GM18508 (cell line): ENCODE measurements around the gene FOXD2.

Experiments used
- ATAC-seq: cut with Tn5 transposase; IDR thresholded peaks from one replicate; pipeline ENCODE4 v1.9.1; 2021; ENCODE audit warnings: moderate number of reproducible peaks; ENCODE audit not compliant: insufficient read depth, unreplicated experiment

The FOXD2 gene

DNA sequence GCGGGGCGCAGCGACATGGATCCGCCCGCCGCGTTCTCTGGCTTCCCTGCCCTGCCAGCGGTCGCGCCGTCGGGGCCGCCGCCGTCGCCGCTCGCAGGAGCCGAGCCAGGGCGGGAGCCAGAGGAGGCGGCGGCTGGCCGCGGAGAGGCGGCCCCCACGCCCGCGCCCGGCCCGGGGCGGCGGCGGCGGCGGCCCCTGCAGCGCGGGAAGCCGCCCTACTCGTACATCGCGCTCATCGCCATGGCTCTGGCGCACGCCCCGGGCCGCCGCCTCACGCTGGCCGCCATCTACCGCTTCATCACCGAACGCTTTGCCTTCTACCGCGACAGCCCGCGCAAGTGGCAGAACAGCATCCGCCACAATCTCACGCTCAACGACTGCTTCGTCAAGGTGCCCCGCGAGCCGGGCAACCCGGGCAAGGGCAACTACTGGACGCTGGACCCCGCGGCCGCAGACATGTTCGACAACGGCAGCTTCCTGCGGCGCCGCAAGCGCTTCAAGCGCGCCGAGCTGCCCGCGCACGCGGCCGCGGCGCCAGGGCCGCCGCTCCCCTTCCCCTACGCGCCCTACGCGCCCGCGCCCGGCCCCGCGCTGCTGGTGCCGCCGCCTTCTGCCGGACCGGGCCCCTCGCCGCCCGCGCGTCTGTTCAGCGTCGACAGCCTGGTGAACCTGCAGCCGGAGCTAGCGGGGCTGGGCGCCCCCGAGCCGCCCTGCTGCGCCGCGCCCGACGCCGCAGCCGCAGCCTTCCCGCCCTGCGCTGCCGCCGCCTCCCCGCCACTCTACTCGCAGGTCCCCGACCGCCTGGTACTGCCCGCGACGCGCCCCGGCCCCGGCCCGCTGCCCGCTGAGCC lies 21.3 kb upstream of the FOXD2 start:
- ATAC-seq, result no peak

DNA sequence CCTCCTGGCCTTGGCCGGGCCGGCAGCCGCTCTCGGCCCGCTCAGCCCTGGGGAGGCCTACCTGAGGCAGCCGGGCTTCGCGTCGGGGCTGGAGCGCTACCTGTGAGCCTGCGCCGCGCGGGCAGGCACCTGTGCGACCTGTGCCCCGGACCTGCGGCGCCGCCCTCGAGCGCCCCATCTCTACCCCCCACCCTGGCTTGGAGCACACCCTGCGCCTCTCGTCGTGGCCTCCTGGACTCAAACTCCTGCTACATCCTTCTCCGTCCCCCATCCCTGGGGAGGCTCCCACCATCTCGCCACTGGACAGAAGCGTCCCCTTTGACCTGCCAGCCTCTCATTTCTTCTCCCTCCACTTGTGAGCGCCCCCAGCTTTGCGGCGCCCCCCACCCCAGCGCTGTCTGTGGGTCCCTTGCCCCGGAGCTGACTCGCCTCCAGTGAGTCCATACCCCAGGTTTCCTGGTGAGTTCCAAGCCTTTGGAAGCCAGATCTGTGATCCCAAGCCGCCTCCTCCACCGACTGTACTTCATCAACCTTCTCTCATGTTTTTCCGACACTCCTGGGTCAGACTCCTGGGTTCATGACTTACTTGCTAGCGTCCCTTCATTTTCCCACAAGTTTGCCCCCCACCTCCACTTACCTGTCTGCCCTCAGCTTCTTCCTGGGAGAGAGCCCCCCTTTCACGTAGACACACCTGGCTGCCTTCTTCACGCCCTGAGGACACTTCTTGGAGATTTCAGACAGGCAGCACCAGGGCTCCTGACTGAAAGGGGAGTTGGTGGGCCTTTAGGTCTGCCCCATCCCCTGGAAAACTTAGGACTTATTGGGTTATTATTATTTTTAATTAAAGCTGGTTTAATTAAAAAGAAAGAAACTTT lies 20.4 kb upstream of the FOXD2 start:
- ATAC-seq, result no peak

DNA sequence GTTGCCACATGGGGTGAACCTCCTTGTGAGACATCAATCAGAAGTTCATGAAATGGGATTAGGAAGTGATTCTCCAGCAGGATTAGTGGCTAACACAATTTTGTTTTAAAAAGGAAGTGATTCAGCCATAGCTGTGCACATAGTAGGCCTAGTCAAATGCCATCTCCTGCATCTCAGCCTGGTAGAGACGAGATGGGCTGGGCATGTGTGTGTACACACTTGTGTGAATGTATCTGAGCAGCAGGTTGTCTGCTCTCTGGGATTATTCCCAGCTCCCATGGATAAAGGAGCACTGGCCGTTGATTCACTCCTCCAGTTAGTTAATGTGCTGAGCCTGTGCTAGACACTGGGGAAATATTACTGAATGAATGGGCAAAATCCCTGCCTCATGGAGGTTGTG lies 19.7 kb upstream of the FOXD2 start:
- no peak for ATAC-seq

DNA sequence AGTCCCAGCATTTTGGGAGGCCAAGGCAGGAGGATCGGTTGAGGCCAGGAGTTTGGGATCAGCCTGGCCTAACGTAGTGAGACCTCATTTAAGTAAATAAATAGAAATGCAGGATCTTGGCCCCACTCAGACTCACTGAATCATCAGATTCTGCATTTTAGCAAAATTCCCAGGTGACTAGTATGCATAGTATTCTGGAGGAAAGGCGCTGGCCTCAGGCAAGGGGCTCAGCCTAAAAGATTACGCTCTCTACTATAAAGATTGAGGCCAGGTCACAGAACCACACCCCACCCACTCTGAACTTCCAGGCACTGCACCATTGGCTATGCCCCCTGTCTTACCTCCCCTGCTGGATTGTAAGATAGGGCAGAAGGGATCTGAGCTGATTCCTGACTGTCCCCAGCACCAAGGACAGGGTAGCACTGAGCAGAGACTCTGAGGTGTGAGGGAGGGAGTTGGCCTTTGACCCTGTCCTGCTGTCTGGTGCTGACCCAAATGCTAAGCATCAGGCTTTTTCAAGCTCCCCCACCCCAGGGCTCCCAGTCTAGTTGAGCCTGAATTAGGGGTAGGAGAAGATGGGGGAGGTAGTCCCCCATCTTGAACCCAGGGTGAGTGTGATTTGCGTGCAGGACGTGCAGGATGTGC lies 19.0 kb upstream of the FOXD2 start:
- ATAC-seq, result no peak

DNA sequence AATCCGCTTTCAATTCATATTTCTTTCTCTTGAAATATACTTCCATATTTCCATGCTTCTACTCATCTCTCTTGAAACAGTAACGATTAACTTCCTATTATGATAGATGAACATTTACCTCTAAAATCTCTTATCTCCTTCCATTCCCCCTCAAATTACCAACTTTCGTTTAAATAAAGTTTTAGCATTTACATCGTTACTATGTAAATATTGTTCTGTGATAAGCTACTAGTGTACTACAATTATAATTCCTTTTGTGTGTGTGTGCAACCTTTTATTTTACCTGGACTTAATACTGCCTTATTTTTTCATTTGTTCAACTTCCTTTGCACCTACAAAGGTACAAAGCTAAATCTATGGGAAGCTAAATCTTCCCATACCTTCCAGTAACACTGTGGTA lies 17.3 kb upstream of the FOXD2 start:
- ATAC-seq, result no peak

DNA sequence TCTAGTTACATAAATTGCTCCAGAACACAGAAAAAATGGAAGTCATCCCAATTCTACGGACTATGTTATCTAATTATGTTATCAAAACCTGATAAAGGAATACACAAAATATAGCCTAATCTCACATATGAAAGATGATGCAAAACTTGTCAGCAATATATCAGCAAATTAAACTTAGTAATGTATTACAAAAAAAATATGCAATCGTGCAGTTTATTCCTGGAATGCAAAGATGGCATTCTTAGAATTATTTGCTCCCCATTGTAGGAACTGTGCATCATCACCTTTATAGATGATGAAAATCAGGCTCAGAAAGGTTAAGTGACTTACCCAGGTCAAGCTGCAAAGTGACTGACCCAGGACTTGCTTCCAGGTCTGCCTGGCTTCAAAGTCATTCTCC lies 14.0 kb upstream of the FOXD2 start:
- ATAC-seq, result no peak

DNA sequence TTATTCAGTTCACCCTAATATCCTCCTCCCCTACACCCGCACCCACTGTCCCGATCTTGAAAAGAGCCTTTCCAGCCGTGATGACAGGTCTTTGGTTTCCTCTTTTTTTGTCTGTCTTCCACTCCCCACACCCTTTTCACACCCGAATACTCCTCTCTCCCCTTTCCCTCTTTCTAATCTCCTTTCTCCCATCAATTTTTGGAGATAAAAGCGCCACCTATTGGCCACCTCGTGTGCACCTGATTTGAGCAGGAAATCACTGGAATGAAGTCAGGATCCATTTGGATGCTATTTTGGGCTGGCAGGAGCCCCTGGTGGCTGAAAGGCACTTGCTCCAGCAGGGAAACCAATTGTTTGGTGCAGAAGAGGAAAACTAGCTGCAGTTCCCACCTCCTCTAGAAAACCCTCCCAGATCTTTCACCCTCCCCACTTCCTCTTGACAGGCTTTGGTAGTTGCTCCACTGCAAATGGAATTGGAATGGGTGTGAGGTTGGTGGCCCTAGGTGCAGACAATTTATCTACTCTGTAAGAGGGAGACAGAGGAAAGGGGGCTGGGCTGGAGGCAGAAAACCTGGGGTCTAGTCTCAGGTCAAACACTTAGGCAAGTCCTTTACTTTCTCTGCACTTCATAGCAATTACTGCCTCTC lies 13.4 kb upstream of the FOXD2 start:
- no peak for ATAC-seq

DNA sequence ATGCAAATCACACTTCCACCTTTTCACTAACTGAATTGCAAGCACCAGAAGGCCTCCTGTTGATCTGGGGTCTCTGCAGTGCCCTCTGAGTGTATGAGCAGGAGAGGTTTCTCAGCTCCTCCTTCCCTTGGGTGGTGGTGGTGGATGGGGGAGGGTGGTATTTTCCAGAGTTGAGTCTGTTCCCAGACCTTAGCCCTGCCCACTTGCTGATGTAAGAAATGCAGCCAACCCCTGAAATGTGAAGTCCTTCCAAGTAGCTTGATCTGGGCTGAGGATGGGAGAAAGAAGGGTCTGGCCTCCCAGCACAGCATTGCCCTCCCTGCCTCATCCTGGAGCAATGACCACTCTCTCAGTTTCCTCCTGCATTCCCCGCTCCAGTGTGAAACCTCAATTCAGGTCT lies 6.3 kb upstream of the FOXD2 start:
- ATAC-seq, result no peak

DNA sequence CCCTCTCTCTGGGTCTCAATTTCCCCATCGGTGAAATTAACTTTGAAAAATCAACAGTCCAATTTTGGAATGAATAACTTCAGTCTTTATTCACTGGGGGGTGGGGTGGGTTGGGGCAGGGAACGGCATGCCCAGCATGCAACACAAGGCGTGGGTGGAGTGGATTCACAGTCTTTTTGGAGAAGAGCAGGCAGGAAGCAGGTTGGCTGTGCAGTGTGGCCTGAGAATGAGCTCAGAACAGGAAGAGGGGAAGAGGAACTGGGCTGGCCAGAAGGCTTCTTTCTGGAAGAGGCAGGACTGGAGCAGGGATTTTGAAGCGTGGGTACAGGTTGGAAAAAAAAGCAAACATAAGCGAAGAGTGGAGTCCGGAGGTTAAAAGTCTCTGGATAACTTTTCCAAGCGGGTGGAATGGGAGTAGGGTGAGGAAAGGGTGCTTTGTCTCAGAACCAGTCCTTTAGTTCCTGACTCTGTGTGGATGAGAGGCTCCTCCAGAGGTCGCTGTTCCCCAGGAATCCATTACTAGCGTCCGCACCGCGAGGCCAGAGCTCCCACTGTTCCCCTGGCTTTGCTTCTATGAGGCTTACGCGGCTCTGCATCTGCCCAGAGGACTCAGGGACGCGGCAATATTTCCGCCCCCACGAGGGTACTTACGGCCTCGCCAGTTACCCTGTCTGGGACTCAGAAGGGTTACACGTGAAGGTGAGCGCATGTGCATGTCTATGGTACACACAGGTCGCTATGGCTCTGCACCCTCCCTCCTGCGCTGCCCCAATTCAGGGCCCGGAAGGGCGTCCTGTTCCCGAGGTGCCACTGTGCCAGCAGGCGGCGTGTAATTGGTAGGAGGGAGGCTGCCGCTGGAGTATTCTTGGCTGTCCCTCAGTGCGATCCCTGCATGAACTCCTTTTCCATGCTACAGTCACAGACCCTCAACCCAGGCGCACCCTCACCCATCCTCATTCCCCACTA lies 5.5 kb upstream of the FOXD2 start:
- no peak for ATAC-seq

DNA sequence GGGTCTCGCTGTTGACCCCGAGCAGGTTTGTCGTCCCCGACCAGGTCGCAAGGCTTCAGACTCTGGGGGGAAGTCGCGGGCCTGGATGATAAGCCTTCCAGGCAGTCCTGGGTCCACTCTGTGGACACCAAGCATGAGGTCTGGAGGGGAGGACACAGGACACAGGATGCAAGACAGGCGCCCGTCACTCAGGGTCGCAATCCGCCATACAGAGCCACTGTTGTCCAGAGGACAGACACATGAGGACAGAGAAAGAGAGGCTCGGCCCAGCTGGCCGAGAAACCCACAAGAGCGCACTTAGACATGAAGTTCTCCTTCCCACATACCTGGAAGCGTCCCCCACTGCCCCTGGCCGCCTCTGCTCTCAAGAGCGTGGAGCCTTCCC lies 4.8 kb upstream of the FOXD2 start:
- no peak for ATAC-seq

DNA sequence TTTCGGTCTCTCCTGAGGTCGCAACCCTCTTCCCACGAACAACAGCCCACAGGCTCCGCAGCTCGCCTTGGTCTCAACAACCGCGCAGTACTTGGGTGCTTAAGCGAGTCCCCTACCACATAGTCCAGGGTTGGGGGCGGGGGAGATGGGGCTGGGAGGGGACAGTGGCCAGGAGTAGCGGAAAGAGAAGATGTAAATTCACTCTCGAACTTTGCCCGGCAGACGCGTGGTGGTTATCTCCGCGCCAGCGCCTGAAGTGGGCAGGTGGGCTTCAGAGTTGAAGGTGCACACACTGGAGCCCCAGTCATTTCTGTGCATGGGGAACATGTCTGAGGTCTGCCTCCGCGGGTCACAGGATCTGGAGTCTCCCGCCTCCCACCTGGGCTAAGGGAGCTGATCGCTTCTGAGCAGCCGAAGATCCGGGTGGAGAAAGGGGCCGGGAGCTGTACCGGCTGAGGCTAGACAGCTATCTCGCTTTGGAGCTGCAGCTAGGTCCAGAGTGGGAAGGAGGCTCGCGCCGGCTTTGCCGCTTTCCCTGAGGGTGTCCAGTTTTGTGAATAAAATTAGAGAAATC lies 4.3 kb upstream of the FOXD2 start:
- ATAC-seq, result no peak

DNA sequence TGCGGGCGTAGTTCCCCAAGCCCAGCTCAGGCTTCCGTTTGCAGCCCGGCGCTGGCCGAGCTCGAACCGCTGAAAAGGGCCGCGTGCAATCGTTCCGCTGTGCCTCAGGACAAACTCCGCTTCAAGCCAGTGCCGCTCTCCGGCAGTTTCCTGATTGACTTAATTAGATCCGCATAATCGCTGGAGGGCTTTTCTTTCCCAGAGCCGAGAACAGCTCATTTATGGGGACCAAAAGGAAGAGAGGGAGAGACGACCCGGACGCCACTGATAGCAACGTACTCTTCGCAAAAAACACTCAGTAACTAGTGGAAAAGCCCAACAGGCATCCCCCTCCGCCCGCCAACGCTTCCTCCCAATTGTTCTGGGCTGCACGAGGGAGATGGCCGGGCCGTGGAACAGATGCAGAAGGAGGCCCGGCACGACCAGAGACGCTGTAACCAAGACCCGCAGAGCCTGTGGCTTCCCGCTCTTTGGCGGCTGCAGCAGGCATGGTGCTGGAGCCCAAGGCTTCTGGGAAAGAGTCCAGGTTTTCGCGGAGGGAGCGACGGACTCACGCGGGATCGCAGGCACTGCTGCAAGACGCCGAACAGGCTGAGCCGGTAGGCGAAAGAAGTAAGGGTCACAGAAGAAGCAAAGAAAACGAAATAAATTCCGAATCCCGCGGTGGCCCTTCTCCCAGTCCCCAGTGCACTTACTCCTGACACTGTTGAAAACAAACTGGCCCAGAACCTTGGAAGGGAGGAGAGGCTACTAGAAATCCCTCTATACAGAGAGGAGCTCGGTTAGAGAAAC lies 3.6 kb upstream of the FOXD2 start:
- no peak for ATAC-seq

DNA sequence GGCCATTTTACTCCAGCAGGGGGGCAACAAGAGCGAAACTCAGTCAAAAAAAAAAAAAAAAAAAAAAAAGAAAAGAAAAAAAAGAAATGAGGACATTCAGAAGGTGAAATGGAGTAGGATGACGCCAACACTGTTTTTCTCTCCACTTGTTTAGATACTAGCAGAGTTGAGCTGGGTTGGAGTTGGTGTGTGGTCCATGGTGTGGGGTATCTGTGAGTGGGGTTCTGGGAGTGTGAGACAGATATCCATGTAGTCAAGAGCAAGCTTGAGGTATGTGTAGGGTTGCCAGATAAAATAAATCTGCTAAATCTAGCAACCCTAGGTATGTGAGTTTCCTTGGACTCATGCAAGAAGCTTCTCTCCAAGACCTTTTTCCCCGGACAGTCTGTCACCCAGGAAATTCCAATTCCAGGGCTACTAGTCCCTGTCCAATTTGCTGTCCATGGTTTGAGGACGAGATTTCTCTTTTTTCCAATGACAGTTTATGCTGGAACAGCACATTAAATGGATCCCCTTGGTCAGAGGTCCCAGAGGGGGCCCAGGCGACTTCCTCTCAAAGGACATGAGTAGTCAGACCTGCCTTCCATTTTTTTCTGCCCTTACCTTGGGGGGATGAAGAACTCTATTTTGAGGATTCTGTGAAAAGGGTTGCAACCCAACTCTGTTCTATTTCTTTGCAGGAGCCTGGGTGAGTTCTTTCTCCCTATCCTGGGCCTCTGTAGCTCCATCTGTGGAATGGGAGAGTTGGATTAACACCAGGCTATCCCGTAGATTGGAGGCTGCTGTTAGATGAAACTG lies 2.1 kb upstream of the FOXD2 start:
- no peak for ATAC-seq

DNA sequence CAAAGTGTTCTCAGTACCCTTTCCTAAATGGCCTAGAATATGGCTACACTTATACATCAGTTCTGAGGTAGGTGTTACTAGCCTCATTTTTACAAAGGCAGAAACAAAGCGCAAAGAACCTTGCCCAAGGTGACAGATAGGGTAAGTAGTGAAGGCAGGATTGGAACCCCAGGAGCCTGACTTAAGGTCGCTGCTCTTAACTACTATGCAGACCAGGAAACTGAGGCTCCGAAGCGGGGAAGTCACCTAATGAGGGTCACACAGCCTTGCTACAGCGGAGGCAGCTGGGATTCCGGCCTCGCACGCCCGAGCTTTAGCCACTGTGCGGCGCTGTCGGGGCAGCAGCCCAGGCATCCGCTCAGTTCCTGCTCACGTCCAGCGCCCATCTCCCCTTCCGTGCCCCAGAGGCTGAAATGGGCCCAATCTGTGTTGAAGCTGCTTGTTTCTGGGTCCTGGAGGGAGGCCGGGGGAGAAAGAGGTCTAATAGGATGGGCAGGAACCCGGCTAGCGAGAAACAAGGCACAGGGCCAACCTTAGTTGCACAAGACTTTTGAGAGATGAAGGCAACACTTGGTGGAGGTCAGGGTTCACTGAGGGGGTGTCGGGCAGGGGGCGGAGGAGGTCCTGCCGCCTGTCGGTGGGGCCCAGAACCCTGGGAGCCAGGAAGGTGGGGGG lies 1.4 kb upstream of the FOXD2 start:
- peak; percentile 35 for ATAC-seq

DNA sequence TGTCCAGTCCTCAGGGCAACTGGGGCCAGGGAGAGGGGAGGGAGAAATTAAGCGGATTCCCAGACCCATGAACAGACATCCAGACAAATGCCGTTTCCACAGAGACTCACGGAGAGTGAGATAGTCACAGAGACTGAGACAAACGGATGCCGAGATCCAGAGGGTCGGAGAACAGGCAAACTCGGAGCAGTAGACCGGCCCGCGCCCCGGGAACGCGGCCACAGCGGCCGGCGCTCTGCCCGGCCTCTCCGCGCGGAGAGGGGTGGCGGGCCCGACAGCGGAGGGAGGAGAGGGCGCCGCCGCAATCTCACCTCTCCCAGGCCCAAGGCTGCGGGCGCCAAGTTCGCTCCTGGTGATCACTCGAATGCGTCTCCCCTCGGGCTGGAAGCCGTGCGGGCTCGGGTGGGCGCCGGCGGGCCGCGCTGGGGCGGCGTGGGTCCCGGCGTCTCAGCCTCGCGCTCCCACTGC lies 831 bp upstream of the FOXD2 start:
- peak; percentile 1 for ATAC-seq

DNA sequence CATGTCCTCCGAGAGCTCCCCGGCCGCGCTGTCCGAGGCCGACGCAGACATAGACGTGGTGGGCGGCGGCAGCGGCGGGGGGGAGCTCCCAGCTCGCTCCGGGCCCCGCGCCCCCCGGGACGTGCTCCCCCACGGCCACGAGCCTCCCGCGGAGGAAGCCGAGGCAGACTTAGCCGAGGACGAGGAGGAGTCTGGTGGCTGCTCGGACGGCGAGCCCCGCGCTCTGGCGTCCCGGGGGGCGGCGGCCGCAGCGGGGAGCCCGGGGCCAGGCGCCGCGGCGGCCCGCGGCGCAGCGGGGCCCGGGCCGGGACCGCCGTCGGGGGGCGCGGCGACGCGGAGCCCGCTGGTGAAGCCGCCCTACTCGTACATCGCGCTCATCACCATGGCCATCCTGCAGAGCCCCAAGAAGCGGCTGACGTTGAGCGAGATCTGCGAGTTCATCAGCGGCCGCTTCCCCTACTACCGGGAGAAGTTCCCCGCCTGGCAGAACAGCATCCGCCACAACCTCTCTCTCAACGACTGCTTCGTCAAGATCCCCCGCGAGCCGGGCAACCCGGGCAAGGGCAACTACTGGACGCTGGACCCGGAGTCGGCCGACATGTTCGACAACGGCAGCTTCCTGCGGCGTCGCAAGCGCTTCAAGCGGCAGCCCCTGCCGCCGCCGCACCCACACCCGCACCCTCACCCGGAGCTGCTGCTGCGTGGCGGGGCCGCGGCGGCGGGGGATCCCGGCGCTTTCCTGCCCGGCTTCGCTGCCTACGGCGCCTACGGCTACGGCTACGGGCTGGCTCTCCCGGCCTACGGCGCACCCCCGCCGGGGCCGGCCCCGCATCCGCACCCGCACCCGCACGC lies 547 bp downstream of the FOXD2 start:
- no peak for ATAC-seq
